Vagina (tissue), 2 donors: ENCODE measurements around the gene UHRF2. TPM values are rescaled to one million over a fixed set of nuclear protein-coding genes. Genes with fewer than 3 reads are reported as not detected.
"Not testable (repeated sequence)": the region's sequence is repeated elsewhere in the genome, so short reads cannot be mapped to it uniquely, and the experiment has no call there.

ENCODE experiments used
- DNase-seq, 2 donors: peaks; one replicate each; pipeline ENCODE4 v3.0.0-alpha.2; 2017; ENCODE audit errors: extremely low spot score in 2 of 2
- H3K27ac ChIP-seq: fragments of 200-600 bp; sonication (generic); one replicate; pipeline ENCODE4 v1.5.1; 2019
- H3K27me3 ChIP-seq: fragments of 200-600 bp; sonication (generic); one replicate; pipeline ENCODE4 v1.5.1; 2019
- H3K36me3 ChIP-seq, 2 donors: fragments of 200-600 bp; sonication (generic); one replicate each; pipeline ENCODE4 v1.5.1; 2017 to 2019
- H3K4me1 ChIP-seq: fragments of 200-600 bp; sonication (generic); one replicate; pipeline ENCODE4 v1.5.1; 2019
- H3K4me3 ChIP-seq, 2 donors: fragments of 200-600 bp; sonication (generic); 1 replicate in 1 of 2; 2 replicates in 1 of 2; pipeline ENCODE4 v1.5.1; 2016 to 2019
- H3K9me3 ChIP-seq: fragments of 200-600 bp; sonication (generic); one replicate; pipeline ENCODE4 v1.5.1; 2019
- POLR2A ChIP-seq, 2 donors: fragments of 450-650 bp; IDR thresholded peaks; one replicate each; pipeline ENCODE4 v1.6.1; 2017; ENCODE audit warnings: antibody characterized with exemption in 2 of 2, mild to moderate bottlenecking in 2 of 2, moderate library complexity in 2 of 2
- POLR2AphosphoS5 ChIP-seq, 2 donors: sonication (generic); formaldehyde crosslinking; IDR thresholded peaks; one replicate each; pipeline ENCODE4 v1.9.0; 2017; ENCODE audit warnings: antibody characterized with exemption in 2 of 2, mild to moderate bottlenecking in 2 of 2, low read depth in 1 of 2; ENCODE audit not compliant: insufficient read depth in 1 of 2
- intact Hi-C: fragments of 100-400 bp; cut with DNase I; formaldehyde crosslinking; loops from one replicate; pipeline ENCODE4 v1.15.1; 2023
- total RNA-seq: library from RNA; depleted of rRNA; stranded (reverse); fragments of >200 nt; gene quantifications from one replicate; pipeline ENCODE4 v1.2.3, GENCODE V29; 2016
- TF ChIP-seq, protein P1 (sequence below), 3 experiments: fragments of 450-650 bp in 2 of 3; fragments of 200-600 bp in 1 of 3; sonication (generic) in 1 of 3; IDR thresholded peaks; one replicate each; pipeline ENCODE4 v1.5.1; 2017 to 2019; ENCODE audit warnings: antibody characterized with exemption in 3 of 3, mild to moderate bottlenecking in 2 of 3, moderate library complexity in 2 of 3

Gene UHRF2
- total RNA-seq, 1 donor from 2014 or later, result 70.0 TPM

DNA sequence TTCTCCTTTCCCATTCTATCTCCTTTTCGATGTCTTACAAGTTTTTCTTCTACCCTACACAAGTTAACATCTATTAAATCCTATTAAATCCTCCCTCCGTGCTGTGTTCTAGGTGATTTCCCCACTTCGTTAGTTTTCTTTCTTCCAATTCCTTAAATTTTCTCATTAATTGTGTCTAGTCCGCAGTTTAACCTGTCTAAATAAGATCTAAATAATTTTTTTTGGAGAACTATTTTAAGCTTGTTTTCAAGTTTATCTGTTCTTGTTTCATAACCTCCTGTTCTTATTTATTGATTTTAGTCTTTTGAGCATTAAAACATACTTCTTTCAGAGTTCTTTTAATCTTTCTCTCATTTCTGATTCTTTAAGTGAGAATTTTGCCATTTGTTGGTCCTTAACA lies 109.3 kb downstream of the UHRF2 start:
- intact Hi-C loops, result no loop called here
- TF ChIP-seq POLR2AphosphoS5 (IDR thresholded peaks at IDR 0.05; ENCODE audit: insufficient read depth in 1 of 2, low read depth in 1 of 2) (no peak), POLR2A (IDR thresholded peaks at IDR 0.05) (no peak)
- TF ChIP-seq, protein P1, sequence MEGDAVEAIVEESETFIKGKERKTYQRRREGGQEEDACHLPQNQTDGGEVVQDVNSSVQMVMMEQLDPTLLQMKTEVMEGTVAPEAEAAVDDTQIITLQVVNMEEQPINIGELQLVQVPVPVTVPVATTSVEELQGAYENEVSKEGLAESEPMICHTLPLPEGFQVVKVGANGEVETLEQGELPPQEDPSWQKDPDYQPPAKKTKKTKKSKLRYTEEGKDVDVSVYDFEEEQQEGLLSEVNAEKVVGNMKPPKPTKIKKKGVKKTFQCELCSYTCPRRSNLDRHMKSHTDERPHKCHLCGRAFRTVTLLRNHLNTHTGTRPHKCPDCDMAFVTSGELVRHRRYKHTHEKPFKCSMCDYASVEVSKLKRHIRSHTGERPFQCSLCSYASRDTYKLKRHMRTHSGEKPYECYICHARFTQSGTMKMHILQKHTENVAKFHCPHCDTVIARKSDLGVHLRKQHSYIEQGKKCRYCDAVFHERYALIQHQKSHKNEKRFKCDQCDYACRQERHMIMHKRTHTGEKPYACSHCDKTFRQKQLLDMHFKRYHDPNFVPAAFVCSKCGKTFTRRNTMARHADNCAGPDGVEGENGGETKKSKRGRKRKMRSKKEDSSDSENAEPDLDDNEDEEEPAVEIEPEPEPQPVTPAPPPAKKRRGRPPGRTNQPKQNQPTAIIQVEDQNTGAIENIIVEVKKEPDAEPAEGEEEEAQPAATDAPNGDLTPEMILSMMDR (IDR thresholded peaks at IDR 0.05), result no peak
- H3K4me3 ChIP-seq, result no peak overlapping the region
- no peak for DNase-seq
- H3K9me3 ChIP-seq, result peaks cover 11% of the 10 kb centered on the region
- H3K36me3 ChIP-seq, result peaks cover 0 to 9% of the 10 kb centered on the region in 2 donors
- H3K4me1 ChIP-seq, result no peaks in the 10 kb centered on the region
- no peak overlapping the region for H3K27ac ChIP-seq
- H3K27me3 ChIP-seq, result no peaks in the 10 kb centered on the region

DNA sequence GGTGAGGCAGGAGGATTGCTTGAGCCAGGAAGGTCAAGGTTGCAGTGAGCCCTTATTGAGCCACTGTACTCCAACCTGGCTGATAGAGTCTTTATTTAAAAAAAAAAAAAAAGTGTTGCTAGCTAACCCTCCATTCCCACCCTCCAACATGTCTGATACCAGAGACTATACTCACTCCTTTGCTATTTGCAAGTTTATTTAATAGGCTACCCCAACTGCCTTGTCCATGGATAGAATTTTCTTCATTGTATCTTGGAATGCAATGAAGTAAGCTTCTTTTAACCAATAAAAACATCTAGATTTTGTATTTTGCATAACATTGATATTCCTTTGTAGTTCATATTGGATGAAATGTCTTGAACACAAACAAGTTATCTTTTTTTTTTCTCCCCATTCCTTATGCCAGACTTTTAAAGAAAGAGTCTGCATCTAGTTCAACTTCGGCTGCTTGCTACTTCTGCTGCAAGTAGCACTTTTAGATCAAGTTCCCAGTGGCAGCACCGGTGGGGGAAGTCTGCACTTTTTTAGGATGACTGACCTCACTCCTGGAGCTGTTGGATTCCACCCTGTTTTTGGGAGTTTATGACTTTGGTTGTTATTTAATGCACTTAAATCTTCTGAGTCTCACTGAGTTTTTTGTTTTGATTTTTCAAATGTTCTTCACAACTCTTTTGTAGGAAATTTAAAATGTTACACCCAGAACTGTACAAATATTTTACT lies 112.5 kb downstream of the UHRF2 start:
- Histone ChIP-seq H3K27me3 (no peaks in the 10 kb centered on the region), H3K27ac (no peak overlapping the region), H3K4me1 (no peaks in the 10 kb centered on the region), H3K9me3 (peaks cover 11% of the 10 kb centered on the region), H3K36me3 (peaks cover 0 to 9% of the 10 kb centered on the region in 2 donors), H3K4me3 (no peak overlapping the region)
- no peak for TF ChIP-seq POLR2A (IDR thresholded peaks at IDR 0.05)
- TF ChIP-seq, protein P1 (IDR thresholded peaks at IDR 0.05), result no peak
- intact Hi-C loops, result no loop called here
- DNase-seq, result no peak

DNA sequence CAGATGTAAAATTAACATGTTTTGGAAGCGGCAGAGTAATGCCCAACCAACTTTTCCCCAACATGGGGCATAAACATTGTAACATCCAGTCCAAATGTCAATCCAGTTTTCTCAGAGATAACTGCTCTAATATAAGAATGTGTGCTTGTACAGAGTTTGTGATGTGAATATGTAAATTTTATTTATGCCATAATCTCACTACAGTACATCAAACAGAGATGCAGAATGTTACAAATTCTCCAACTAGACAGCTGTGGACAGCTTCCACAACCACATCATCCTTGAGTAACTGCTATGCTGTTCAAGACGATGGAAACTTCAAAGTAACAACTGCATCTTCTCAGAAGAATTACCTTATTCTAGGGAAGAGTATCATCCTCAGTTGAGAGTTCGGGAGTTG lies 122.6 kb downstream of the UHRF2 start:
- H3K36me3 ChIP-seq, result no peaks in the 10 kb centered on the region
- no peak overlapping the region for H3K4me3 ChIP-seq
- no peaks in the 10 kb centered on the region for H3K4me1 ChIP-seq
- DNase-seq, result no peak
- TF ChIP-seq, protein P1 (IDR thresholded peaks at IDR 0.05), result no peak
- TF ChIP-seq POLR2AphosphoS5 (IDR thresholded peaks at IDR 0.05; ENCODE audit: insufficient read depth in 1 of 2, low read depth in 1 of 2), result no peak
- intact Hi-C loops, result no loop called here
- no peaks in the 10 kb centered on the region for H3K9me3 ChIP-seq
- H3K27me3 ChIP-seq, result no peaks in the 10 kb centered on the region
- no peak overlapping the region for H3K27ac ChIP-seq

DNA sequence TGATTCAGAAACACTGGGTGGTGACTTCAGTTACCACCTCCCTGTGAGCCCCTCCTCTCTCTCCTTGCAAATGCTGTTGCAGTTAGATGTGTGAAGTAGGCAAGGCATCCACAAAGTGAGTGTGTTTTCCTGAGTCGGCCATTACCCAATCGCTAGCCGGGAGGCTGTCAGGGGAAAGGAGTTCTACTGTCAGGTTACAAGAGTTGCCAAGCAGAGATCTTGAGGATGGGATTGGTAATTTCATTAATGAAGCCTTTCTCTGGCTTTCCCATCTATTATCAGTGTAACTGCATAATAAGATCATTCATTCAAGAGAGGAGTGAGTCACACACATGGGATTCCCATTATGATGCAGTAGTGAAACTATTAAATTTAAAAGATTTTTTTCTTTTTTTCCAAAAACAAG lies 125.7 kb downstream of the UHRF2 start:
- DNase-seq, result no peak
- TF ChIP-seq, protein P1 (IDR thresholded peaks at IDR 0.05), result no peak
- TF ChIP-seq POLR2AphosphoS5 (IDR thresholded peaks at IDR 0.05; ENCODE audit: insufficient read depth in 1 of 2, low read depth in 1 of 2), result no peak
- TF ChIP-seq POLR2A (IDR thresholded peaks at IDR 0.05), result no peak
- H3K4me1 ChIP-seq, result no peaks in the 10 kb centered on the region
- H3K9me3 ChIP-seq, result no peaks in the 10 kb centered on the region
- H3K4me3 ChIP-seq, result no peak overlapping the region
- no peaks in the 10 kb centered on the region for H3K36me3 ChIP-seq
- no peaks in the 10 kb centered on the region for H3K27me3 ChIP-seq
- intact Hi-C loops, result no loop called here
- no peak overlapping the region for H3K27ac ChIP-seq

DNA sequence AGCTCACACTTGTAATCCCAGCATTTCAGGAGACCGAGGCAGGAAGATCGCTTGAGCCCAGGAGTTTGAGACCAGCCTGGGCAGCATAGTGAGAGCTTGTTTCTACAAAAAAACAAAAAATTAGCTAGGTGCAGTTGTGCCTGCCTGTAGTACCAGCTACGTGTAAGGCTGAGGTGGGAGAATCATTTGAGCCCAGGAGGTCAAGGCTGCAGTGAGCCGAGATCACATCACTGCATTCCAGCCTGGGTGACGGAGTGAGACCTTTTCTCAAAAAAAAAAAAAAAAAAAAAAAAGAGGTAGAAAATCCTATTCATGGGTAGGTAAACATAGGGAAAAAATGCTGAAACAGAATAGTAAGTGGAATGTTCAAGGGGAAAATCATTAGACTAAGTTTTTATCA lies 129.6 kb downstream of the UHRF2 start:
- H3K4me1 ChIP-seq, H3K27me3 ChIP-seq, H3K36me3 ChIP-seq, intact Hi-C loops, H3K27ac ChIP-seq, H3K4me3 ChIP-seq, H3K9me3 ChIP-seq, DNase-seq: not testable (repeated sequence)
